ENCODE results near the gene NUP210L.

- TF ChIP-seq CTCF (IDR thresholded peaks at IDR 0.05) (no peak), POLR2A (IDR thresholded peaks at IDR 0.05) (no peak)
These were observed 184.5 kb downstream of the NUP210L start for GRCh38 chr1:153970346-153970745.

Measured in uterus (tissue), 2 donors.